HG03354 (cell line): ENCODE results near the gene KISS1R.
"Not testable (repeated sequence)": the region's sequence is repeated elsewhere in the genome, so short reads cannot be mapped to it uniquely, and the experiment has no call there.

Experiments
- ATAC-seq: cut with Tn5 transposase; IDR thresholded peaks from one replicate; pipeline ENCODE4 v1.9.1; 2021; ENCODE audit warnings: mild to moderate bottlenecking; ENCODE audit not compliant: unreplicated experiment, poor library complexity, severe bottlenecking

KISS1R gene

DNA sequence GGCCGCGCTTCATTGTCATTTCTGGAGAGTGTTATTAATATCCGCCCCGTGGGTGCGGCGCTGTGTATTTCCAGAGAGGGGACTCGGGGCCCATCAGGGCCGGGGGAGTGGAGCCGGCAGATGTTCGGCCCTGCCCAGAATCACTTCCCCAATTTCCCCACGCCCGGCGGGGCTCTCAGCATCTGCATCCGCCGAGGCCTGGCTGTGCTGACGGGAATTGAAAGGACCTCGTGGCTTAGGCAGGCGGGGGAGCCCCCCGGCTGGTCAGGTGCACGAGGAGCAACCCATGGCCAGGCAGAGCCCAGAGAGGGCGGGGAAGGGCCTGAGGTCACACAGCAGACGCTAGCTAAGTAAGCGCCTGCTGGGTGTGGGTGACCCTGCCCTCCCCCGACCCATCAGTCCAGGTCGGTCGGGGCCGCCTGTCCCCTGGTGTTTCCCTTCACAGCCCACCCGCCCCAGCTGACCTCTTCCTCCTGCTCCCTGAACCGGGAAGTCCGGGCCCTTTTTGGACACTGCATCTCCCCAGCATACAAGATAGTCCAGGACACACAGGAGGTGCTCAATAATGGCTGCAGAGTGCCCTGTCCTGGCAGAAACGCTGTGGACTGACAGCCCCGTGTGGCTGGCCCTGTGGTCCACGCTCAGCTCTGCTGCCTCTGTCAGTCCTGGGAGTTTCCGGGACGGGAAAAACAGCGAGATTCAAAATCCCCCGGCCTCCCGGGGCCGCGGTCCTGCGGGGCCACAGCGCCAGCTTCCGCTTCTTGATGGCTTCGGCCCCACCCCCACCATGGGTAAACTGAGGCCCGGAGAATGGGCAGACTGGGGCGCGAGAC, 30.8 kb downstream of the KISS1R start:
- peak; percentile 75 for ATAC-seq

DNA sequence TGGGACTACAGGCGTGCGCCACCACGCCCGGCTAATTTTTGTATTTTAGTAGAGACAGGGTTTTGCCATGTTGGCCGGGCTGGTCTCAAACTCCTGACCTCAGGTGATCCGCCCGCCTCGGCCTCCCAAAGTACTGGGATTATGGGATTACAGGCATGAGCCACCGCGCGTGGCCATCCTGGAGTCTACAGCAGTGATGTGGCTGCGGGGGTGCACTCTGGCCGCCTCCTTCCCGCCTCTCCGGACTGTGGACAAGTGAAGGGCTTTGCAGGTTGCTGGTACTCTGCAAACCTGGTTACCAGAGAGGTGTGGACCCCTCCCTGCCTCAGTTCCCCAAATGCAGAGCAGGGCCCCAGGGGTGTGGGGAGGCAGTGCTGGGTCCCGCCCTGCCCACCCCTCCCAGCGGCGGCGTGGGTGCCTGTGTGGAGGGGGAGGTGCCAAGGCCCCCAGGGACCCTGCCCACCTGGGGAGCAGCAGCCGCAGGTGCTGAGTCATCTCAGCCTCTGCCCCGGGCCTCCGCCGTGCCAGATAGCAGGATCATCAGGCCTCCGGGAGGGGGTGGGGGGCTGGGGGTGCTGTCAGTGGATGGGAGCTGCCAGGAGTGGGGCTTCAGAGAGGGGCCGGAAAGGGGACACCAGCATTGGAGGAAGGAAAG, 31.8 kb downstream of the KISS1R start:
- no peak for ATAC-seq

DNA sequence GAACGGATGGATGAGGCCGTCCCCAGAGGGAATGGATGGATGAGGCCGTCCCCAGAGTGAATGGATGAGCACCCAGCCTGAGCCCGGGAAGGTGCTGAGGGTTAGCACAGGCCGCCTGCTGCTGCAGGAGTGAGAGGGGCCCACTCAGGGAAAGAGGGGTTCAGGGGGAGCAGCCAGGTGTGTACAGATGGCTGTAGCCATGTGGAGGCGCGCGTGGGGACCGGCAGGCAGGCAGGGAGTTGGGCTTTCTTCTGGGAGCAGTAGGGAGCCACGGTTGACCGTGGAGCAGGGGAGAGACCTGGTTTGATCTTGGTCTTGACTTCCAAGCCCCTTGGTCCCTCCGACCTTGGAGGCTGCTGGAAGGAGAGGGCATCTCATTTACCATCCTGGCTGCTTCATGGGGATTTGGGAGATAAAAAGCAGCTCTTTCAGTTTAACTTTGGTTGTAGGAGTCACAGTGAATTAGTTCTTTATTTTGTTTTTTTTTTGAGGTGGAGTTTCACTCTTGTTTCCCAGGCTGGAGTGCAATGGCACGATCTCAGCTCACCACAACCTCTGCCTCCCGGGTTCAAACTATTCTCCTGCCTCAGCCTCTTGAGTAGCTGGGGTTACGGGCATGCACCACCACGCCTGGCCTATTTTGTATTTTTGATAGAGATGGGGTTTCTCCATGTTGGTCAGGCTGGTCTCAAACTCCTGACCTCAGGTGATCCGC, 33.4 kb downstream of the KISS1R start:
- no peak for ATAC-seq

DNA sequence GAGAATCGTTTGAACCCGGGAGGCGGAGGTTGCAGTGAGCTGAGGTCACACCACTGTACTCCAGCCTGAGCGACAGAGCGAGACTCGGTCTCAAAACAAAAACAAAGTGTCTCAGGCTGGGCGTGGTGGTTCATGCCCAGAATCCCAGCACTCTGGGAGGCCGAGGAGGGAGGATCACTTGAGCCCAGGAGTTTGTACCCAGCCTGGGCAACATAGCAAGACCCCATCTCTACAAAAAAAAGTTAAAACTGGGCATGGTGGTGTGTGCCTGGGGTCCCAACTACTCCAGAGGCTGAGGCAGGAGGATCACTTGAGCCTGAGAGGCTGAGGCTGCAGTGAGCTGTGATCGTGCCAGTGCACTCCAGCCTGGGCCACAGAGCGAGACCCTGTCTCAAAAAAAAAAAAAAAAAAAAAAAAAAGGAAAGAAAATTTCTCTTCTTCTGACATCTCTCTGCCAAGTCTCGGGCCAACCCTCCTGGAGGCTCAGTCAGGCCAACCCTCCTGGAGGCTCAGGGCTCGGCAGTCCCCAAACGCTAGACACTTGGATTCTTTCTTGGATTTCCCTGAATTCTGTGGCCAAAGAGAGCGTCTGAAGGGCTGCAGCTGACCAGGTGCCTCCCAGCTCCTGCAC, 35.0 kb downstream of the KISS1R start:
- ATAC-seq, result no peak

DNA sequence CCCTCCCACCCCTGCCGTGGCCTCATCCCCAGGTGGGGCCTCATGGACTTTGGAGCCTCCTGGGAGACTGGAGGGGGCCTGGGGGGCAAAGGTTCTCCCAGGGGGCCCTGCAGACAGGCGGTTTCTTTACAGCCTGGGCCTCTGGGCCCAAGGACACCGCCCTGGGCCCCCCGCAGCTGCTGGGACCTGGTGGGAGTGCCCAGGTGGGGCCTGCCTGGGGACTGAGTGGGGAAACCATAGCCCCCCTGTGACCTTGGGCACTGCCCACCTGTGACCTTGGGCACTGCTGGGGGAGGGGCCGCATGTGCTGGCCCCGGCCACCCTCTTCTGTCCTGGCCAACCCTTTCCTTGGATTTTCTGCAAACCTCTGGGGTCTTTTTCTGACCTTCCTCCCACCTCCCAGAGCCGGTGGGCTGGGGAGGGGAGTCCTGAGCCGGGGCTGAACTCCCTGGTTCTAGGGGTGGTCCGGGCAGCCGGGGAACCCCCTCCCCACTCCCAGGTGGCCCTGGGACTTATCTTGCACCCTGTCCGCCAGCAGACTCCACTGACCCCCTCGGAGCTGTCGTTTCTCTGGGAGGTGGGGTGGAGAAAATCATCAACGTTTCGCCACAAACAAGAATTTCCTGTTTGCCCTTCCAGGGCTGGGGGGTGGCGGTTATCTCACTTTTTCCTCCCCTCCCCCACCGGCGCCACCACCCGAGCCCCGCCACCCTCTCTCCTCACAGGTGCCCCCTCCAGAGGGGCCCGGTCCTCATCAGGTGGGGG, 35.7 kb downstream of the KISS1R start:
- no peak for ATAC-seq

DNA sequence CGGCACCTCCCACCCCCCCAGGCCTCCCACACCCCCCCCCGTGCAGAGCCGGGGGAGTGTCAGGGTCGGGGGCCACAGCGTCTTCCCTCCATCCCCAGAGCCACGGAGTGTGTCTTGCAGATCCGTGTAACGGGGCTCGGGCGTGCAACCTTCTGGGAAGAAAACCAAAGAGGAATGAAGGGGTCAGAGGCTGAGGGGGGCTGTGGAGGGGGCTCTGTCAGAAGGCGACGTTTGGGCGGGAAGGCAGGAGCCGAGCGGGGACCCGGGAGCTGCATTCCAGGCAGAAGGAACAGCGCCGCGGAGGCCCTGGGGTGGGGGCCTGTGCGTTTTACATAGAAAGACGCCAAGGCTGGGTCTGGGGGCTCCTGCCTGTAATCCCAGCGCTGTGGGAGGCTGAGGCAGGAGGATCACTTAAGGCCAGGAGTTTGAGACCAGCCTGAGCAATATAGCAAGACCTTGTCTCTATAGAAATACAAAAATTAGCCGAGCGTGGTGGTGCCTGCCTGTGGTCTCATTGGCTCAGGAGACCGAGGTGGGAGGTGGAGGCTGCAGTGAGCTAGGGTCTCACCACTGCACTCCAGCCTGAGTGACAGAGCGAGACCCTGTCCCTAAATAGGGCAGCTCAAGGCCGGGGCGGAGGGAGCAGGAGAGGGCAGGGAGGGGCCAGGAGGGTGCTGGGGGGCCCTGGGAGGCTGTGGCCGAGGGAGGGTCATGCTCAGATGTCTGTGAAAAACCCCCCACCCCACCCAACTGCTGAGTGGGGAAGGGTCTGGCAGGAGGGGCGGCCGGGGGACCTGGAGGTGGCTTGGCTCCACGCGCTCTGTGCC, 36.5 kb downstream of the KISS1R start:
- ATAC-seq, result no peak

DNA sequence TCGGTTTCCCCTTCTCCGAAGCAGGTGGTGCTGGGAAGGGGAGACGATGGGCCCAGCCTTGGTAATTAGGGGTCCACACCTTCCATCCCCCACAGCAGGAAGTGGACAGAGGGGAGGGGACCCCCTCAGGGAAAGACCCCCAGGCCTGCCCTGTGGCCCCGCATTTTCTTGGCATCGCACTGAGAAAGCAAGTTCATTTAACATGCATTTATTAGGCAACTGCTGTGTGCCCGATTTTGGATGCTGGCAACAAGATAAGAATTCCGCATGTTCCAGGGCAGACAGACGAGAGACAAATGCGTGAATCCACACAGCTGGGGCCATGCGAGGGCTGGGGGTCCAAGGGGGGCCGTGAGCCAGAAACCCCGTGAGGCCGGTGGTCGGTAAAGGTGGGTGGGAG, 37.1 kb downstream of the KISS1R start:
- no peak for ATAC-seq

DNA sequence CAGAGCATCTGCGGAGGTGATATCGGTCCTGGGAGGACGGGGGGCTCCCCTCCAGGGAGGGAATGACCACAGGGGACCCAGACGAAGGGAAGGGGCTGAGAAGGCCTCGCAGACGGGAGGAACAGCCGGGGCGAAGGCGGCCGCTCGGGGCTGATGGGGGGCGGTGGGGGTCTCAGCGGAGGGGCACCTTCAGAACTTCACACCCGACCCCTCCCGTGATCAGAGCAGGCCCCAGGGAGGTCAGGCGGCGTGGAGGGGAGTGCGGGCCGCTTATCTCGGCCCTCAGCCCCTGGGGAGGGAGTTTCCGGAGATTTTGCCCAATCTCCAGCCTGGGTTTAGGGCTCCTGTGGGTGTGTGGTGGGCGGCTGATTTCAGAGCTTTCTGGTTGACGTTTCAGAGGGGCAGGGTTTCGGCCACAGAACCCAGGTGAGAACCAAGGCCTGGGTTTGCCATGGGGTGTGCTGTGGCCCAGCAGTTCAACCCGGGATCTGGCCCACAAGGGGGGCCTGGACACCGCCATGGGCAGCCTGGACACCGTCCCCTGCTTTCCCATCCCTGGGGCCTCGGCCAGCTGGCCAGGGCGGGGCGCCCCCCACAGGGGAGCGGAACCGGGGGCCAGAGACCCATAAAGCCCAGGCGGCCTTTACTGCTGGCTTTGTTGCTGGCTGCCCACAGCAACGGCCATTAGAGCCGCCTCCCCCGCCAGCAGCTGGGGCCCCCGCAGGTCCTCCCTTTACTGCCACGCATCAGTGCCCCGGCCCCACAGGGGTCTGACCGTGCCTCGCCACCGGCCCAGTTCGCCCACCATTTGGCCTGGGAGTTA, 37.8 kb downstream of the KISS1R start:
- no peak for ATAC-seq

DNA sequence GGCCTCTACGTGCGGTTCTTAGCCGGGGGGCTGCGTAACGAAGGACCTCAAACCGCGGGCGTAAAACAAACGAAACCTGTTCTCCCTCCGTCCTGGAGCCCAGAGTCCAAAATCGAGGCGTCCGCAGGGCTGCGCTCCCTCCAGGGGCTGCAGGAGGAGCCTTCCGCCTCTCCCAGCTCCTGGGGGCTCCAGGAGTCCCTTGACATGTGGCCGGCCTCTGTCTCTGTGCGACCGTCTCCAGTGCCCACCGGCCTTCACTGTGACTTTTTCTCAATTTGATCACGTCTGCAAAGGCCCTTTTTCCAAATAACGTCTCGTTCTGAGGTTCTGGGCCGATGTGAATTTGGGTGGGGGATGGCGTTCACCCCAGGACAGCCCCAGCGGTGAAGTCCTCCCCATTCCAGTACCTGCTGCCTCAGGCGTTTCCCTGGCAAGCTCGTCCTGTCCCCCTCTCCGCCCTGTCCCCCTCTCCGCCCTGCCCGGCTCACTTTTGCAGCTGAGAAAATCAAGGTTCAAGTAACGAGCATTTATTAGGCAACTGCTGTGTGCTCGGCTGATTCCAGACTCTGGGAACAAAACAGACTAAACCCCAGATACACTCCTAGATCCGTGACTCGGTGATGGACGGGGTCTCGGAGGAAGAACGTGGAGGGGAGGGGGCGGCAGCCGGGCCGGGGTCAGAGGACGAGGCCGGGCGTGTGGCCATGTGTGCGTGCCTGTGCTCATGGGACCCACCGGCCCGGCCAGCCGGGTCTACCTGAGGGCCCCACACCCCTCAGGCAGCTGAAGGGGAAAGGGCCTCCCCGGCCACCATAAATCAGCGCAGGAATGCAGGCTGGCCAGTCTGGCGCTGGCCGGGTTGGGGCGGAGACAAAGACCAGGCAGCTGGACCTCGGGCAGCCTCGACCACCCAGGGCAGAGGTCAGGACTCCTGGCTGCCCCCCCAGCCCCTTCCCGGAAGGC, 39.0 kb downstream of the KISS1R start:
- ATAC-seq, result no peak

DNA sequence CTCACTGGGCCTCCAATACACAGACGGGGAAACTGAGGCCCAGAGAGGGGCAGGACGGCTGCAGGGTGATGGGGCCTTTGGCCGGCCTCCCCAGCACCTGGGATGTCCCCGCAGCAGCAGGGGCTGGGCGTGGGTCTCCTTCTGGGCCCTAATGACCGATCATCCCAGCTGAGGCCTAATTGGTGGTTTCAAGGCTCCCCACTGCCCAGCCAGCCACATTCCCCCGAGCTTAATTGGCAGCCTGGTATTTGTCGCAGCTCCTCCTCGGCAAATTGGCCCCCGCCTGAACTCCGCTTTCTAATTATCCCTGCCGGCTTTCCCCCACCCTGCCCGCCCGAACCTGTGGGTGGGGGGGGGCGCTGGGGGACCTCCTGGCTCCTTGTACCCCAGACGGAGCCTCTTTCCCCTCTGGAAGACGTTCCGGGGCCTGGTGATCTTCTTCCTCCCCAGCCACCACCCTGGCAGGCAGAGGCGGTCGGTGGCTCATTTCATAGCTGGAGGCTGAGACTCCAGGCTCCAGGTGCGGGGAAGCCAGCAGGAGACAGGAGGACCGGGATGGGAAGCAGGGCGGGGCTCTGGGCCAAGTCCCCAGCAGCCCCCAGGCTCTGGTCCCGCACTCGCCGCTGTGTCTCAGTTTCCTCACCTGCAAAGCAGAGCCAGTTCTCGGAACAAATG, 39.8 kb downstream of the KISS1R start:
- ATAC-seq, result no peak

DNA sequence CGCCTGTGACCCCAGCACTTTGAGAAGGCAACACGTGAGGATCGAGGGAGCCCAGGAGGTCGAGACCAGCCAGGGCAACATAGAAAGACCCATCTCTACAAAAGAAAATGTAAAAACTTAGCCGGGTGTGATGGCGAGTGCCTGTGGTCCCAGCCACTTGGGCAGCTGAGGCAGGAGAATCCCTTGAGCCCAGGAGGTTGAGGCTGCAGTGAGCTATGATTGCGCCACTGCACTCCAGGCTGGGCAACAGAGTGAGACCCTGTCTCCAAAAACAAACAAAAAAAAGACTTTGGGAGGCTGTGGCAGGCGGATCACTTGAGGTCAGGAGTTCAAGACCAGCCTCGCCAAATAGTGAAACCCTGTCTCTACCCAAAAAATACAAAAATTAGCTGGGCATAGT, 40.4 kb downstream of the KISS1R start:
- ATAC-seq, result not testable (repeated sequence)

DNA sequence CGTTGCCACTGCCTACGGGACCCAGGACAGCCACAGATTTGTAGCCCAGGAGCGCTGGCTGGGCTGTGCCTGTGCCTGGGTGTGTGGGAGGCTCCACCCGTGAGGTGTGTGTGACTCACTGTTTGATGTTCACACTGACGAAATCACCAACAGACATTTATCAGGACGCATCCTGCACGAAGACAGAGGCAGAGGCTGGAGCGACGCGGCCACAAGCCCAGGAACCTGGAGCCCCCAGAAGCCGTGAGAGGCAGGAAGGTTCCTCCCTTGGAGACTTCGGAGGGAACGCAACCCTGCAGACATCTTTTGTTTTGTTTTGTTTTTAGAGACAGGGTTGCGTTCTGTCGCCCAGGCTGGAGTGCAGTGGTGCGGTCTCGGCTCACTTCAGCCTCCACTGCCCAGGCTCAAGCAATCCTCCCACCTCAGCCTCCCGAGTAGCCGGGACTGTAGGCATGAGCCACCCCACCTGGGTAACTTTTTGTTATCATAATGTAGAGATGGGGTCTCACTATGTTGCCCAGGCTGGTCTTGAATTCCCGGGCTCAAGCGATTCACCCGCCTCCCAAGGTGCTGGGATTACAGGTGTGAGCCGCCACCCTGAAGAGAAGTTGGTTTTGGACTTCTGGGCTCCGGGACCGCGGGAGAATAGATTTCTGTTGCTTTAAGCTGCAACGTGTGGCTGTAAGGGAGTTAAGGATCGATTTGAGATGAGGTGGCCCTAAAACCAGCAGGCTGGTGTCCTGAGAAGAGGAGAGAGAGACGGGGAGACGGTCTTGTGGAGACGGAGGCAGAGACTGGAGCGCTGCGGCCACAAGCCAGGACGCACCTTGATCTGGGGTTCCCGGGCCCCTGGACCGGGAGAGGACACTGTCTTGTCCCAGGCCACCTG, 42.1 kb downstream of the KISS1R start:
- ATAC-seq, result no peak

DNA sequence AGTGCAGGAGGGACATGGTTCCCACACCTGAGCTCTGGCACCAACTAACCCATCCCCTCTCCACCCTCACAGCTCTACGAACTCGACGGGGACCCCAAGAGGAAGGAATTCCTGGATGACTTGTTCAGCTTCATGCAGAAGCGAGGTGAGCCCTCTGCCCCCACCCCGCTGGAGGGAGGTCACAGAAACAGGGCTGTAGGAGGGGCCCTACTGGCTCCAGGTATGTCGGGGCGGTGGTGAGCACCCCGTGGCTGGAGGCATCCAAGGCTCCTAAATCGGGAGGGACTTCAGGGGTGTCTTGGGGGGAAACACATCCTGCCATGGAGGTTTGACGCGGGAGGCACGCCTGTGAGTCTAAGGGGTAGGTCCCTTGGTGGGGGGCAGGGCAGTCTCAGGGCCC, 42.9 kb downstream of the KISS1R start:
- no peak for ATAC-seq

DNA sequence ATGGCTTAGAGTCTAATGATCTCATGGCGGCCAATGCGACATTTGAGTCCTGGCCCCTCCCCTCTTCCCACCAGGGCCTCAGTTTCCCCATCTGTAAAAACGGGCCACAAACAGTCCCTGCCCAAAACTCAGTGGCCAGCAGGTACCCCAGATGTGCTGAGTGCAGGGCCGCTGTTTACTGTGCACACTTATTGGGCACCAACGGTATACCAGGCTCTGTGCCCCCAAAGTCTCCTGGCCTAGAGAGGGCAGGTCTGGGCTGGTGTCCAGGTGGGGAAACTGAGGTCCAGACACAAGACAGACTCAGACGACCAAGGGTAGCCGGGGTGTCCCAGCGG, 43.4 kb downstream of the KISS1R start:
- no peak for ATAC-seq

DNA sequence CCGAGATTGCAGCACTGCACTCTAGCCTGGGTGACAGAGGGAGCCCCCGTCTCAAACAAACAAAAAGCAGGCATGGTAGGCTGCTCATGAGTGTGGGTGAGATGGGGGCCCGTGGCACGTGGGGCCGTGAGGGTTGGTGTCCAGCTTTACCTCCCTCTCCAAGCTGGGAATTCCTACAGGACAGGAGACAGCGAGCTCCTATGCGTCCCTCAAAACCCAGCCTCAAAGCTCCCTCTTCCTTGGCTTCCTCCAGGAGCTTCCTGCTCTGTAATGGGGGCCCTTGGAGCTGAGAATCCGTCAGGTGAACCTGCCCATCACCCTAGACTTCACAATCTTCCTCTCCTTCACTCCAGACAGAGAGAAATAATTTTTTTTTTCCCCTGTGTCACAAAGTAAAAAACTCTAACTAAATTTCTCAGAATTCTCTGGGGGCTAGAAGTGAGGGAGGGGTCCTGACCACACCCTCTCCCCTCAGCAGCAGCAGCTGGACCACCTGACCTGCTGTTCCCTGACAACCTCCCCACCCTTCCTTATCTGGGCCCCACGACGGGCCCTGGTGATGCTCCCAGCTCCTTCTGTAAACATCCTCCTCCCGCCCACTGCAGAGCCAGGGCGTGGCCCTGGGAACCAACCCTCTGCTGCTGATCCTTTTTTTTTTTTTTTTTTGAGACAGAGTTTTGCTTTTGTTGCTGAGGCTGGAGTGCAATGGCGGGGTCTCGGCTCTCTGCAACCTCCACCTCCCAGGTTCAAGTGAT, 44.9 kb downstream of the KISS1R start:
- no peak for ATAC-seq
